ENCODE measurements around the gene MCTP2. TPM values are rescaled to one million over a fixed set of nuclear protein-coding genes. Genes with fewer than 3 reads are reported as not detected.

MCTP2 gene
- total RNA-seq, 1 experiment from 2014 or later: 7.4 TPM

DNA sequence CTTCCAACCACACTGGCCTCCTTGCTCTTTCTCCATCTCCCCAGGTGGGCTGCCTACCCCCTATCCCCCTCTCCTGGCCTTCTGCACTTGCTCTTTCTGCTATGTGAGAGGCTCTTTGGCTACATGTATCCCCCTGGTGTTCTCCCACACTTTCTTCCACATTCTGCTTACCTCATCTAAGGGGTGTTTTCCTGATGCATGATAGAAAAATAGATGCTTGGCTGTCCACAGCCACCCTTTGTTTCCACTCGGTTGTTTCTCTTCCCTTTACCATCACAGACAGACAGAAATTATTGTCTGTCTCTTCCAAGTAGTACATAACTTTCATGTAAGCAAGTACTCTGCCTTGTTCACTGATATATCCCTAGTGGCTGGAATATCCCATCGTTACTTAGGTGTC, 39.2 kb downstream of the MCTP2 start:
- no peak overlapping the region for H3K27ac Mint-ChIP-seq
- CTCF ChIA-PET: no interaction called here
- POLR2A ChIA-PET: no interaction called here
- H3K36me3 Mint-ChIP-seq: no peaks in the 10 kb centered on the region
- DNase-seq (ENCODE audit: low spot score): no peak
- TF ChIP-seq, protein P1, sequence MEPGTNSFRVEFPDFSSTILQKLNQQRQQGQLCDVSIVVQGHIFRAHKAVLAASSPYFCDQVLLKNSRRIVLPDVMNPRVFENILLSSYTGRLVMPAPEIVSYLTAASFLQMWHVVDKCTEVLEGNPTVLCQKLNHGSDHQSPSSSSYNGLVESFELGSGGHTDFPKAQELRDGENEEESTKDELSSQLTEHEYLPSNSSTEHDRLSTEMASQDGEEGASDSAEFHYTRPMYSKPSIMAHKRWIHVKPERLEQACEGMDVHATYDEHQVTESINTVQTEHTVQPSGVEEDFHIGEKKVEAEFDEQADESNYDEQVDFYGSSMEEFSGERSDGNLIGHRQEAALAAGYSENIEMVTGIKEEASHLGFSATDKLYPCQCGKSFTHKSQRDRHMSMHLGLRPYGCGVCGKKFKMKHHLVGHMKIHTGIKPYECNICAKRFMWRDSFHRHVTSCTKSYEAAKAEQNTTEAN (CRISPR knock-in tag; IDR thresholded peaks at IDR 0.05): no peak
- TF ChIP-seq NFE2L1 (CRISPR knock-in tag; IDR thresholded peaks at IDR 0.05): no peak
- TF ChIP-seq HMGA2 (CRISPR knock-in tag; IDR thresholded peaks at IDR 0.05): no peak
- no peak for TF ChIP-seq RORB (CRISPR knock-in tag; IDR thresholded peaks at IDR 0.05)
- H3K27me3 Mint-ChIP-seq (ENCODE audit: low read depth): no peaks in the 10 kb centered on the region
- H3K4me3 Mint-ChIP-seq: no peak overlapping the region
- no peaks in the 10 kb centered on the region for H3K9me3 Mint-ChIP-seq
- H3K4me1 Mint-ChIP-seq: peaks cover 5% of the 10 kb centered on the region
- ATAC-seq: no peak

DNA sequence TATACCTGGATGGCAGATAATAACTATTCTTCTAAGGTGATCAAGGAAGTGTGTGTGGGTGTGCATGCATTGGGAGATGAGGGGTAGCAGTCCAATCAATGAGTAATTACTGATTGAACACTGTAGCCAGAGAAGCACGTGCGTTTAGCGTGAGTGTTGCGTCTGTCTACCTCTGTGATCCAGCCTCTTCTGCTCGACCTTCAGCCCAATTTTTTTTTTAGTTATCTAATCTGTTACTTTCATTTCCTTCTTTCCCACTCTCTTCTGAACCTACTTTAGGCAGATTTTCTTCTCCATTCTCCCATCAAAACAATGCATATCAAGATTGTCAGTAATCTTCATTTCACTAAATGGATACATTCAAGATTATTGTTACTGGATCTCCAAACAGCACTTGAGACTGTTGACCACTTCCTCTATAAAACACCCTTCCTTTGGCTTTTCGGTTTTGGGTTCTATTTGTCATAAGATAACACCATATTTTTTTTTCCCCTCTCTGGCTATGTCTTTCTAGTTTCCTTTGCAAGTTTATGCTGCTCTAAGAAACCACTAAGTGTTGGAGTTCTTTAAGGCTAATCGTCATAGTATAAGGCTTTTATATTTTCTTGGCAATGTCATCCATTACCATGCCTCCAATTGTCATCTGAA, 41.0 kb downstream of the MCTP2 start:
- H3K36me3 Mint-ChIP-seq: no peaks in the 10 kb centered on the region
- no peaks in the 10 kb centered on the region for H3K4me1 Mint-ChIP-seq
- no peak overlapping the region for H3K27ac Mint-ChIP-seq
- no peak for DNase-seq (ENCODE audit: low spot score)
- no peak overlapping the region for H3K4me3 Mint-ChIP-seq
- ChIA-PET POLR2A (no interaction called here), CTCF (no interaction called here)
- H3K9me3 Mint-ChIP-seq: no peaks in the 10 kb centered on the region
- no peaks in the 10 kb centered on the region for H3K27me3 Mint-ChIP-seq (ENCODE audit: low read depth)
- TF ChIP-seq, protein P2, sequence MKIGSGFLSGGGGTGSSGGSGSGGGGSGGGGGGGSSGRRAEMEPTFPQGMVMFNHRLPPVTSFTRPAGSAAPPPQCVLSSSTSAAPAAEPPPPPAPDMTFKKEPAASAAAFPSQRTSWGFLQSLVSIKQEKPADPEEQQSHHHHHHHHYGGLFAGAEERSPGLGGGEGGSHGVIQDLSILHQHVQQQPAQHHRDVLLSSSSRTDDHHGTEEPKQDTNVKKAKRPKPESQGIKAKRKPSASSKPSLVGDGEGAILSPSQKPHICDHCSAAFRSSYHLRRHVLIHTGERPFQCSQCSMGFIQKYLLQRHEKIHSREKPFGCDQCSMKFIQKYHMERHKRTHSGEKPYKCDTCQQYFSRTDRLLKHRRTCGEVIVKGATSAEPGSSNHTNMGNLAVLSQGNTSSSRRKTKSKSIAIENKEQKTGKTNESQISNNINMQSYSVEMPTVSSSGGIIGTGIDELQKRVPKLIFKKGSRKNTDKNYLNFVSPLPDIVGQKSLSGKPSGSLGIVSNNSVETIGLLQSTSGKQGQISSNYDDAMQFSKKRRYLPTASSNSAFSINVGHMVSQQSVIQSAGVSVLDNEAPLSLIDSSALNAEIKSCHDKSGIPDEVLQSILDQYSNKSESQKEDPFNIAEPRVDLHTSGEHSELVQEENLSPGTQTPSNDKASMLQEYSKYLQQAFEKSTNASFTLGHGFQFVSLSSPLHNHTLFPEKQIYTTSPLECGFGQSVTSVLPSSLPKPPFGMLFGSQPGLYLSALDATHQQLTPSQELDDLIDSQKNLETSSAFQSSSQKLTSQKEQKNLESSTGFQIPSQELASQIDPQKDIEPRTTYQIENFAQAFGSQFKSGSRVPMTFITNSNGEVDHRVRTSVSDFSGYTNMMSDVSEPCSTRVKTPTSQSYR (CRISPR knock-in tag; IDR thresholded peaks at IDR 0.05): no peak
- TF ChIP-seq KAT7 (CRISPR knock-in tag; IDR thresholded peaks at IDR 0.05; ENCODE audit: borderline replicate concordance) (no peak), E2F4 (CRISPR knock-in tag; IDR thresholded peaks at IDR 0.05; ENCODE audit: borderline replicate concordance, low read depth) (no peak), NR3C1 (CRISPR knock-in tag; conservative IDR thresholded peaks at IDR 0.05; ENCODE audit: low read depth) (no peak), RORB (CRISPR knock-in tag; IDR thresholded peaks at IDR 0.05) (no peak), ZBTB21 (CRISPR knock-in tag; IDR thresholded peaks at IDR 0.05; ENCODE audit: borderline replicate concordance) (no peak)
- TF ChIP-seq, protein P3, sequence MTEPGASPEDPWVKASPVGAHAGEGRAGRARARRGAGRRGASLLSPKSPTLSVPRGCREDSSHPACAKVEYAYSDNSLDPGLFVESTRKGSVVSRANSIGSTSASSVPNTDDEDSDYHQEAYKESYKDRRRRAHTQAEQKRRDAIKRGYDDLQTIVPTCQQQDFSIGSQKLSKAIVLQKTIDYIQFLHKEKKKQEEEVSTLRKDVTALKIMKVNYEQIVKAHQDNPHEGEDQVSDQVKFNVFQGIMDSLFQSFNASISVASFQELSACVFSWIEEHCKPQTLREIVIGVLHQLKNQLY (CRISPR knock-in tag; IDR thresholded peaks at IDR 0.05): no peak
- no peak for ATAC-seq

DNA sequence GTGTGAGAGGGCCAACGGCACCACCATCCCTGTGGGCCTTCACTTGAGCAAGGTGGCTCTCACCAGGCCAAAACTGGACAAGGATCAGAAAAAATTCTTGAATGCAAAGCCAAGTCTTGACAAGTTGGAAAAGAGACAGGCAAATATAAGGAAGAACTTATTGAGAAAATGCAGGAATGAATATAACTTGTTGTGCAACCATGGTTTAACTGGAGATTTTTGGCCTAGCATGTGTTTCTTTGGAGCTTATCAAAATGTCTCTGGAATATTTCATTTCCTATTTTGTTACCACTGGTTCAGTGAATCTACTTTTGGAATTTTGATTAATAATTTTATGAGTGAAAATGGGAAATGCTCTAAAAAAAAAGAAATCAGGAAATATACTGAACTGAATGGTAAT, 42.5 kb downstream of the MCTP2 start:
- H3K27me3 Mint-ChIP-seq (ENCODE audit: low read depth): no peaks in the 10 kb centered on the region
- H3K4me3 Mint-ChIP-seq: no peak overlapping the region

More for the DNA sequence above, 42.5 kb downstream of the MCTP2 start:
- ChIA-PET CTCF (no interaction called here), POLR2A (no interaction called here)
- H3K36me3 Mint-ChIP-seq: no peaks in the 10 kb centered on the region
- DNase-seq (ENCODE audit: low spot score): no peak
- no peak overlapping the region for H3K27ac Mint-ChIP-seq
- no peak for TF ChIP-seq RELA (CRISPR knock-in tag; IDR thresholded peaks at IDR 0.05; ENCODE audit: borderline replicate concordance)
- no peak for TF ChIP-seq NR1H2 (CRISPR knock-in tag; IDR thresholded peaks at IDR 0.05)
- TF ChIP-seq IRF2 (CRISPR knock-in tag; IDR thresholded peaks at IDR 0.05; ENCODE audit: borderline replicate concordance, low read depth): no peak
- TF ChIP-seq USF2 (CRISPR knock-in tag; IDR thresholded peaks at IDR 0.05): no peak
- no peak for TF ChIP-seq TP53 (CRISPR knock-in tag; IDR thresholded peaks at IDR 0.05)
- no peak for TF ChIP-seq FOXP4 (CRISPR knock-in tag; IDR thresholded peaks at IDR 0.05)
- TF ChIP-seq ELF4 (CRISPR knock-in tag; IDR thresholded peaks at IDR 0.05; ENCODE audit: low read depth): no peak
- TF ChIP-seq KAT7 (CRISPR knock-in tag; IDR thresholded peaks at IDR 0.05; ENCODE audit: borderline replicate concordance): no peak
- TF ChIP-seq ERG (CRISPR knock-in tag; IDR thresholded peaks at IDR 0.05): no peak
- no peak for TF ChIP-seq ZSCAN18 (CRISPR knock-in tag; IDR thresholded peaks at IDR 0.05)
- no peak for ATAC-seq
- no peaks in the 10 kb centered on the region for H3K4me1 Mint-ChIP-seq
- no peaks in the 10 kb centered on the region for H3K9me3 Mint-ChIP-seq

Data from WTC11 (cell line).